ENCODE data around the gene MUC2. TPM values are rescaled to one million over a fixed set of nuclear protein-coding genes. Genes with fewer than 3 reads are reported as not detected.

MUC2 gene
- total and polyA plus RNA-seq, 2 of the 4 experiments (the other 2 are of a cell fraction): not detected

DNA sequence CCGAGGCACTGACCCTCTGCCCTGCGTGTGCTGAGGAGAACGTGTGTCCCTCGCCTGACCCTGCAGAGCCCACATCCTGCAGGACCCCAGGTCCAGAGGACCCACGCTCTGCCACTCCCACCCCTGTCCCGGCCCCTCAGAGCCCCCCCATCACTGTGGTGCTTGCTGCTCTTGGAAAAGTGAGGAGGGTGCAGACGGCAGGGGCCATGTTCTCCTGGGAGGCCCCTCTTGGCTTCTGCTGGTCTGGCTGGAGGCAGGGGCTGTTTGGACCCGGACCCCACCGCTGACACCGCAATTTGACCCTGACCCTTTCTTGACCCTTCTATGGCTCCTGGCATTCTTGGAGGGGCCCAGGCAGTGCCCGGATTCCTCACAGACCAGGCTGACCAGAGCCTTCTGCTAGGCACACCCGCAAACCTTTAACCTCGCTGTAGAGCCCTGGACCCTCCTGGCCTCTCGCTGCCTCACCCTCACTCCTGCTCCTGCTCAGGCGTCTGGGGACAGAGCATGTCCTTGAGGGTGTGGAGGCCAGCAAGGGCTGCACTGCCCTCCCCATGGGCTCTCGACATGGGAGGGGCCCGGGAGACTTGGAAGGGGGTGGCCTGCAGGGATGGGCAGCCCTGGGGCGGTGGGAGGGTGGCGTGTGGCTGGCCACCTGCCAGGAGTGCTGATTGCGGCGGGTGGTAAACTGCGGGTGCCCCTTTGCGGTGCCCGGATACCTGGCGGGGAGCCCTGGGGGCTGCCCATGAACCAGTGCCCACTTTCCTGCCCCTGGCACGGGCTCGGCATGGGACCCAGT is 46.1 kb downstream of the MUC2 start:
- Histone ChIP-seq H3K4ac (ENCODE audit: low read depth, low read length) (no peak overlapping the region), H3K9ac (ENCODE audit: low read depth, low read length) (no peak overlapping the region), H2AK9ac (replicated peaks; ENCODE audit: low read depth, low read length, poor library complexity) (no peak overlapping the region), H4K20me1 (ENCODE audit: insufficient read depth, low read length) (no peaks in the 10 kb centered on the region), H3K27ac (ENCODE audit: insufficient read depth, low read length) (no peak overlapping the region), H2BK20ac (ENCODE audit: low read depth, low read length) (no peak overlapping the region), H3K79me1 (ENCODE audit: low read depth in 1 of 2, low read length in 2 of 2) (no peaks in the 10 kb centered on the region), H2BK5ac (ENCODE audit: low read depth, low read length, poor library complexity, severe bottlenecking) (no peak overlapping the region), H3K18ac (ENCODE audit: low read depth, low read length) (no peak overlapping the region), H3K23ac (ENCODE audit: low read depth, low read length) (no peak overlapping the region), H3K56ac (ENCODE audit: extremely low read depth, insufficient read depth, low read length) (no peak overlapping the region), H4K8ac (ENCODE audit: low read depth in 2 of 2, low read length in 2 of 2) (no peak overlapping the region), H4K5ac (ENCODE audit: low read depth, low read length) (no peak overlapping the region), H3K4me3 (ENCODE audit: insufficient read depth, low read depth, low read length) (no peak overlapping the region), H2AK5ac (ENCODE audit: low read depth, low read length) (no peak overlapping the region), H3K4me1 (ENCODE audit: control insufficient read depth, insufficient read depth, low read length) (no peaks in the 10 kb centered on the region), H3K9me3 (ENCODE audit: control insufficient read depth, insufficient read depth, low read length) (peaks cover 4% of the 10 kb centered on the region), H4K91ac (ENCODE audit: insufficient read depth, low read depth, low read length) (no peak overlapping the region), H2BK120ac (ENCODE audit: low read depth, low read length) (no peak overlapping the region), H2AFZ (replicated peaks; ENCODE audit: low read length, poor library complexity) (no peak overlapping the region), H3K14ac (replicated peaks; ENCODE audit: low read depth, low read length) (no peak overlapping the region), H3K27me3 (ENCODE audit: control insufficient read depth, insufficient read depth, low read length) (peaks cover 27% of the 10 kb centered on the region), H3K36me3 (ENCODE audit: control insufficient read depth, insufficient read depth, low read length) (no peaks in the 10 kb centered on the region), H3K9me1 (ENCODE audit: insufficient read depth, low read length) (no peaks in the 10 kb centered on the region), H2BK15ac (ENCODE audit: low read depth, low read length) (no peak overlapping the region), H3K4me2 (ENCODE audit: low read depth, low read length) (no peak overlapping the region)
- dilution Hi-C loops (cut with HindIII; ENCODE audit: low sequenced_read_pairs, unreplicated experiment) (no loop called here), in situ Hi-C loops (cut with MboI; ENCODE audit: low sequenced_read_pairs) (no loop called here), intact Hi-C loops (cut with micrococcal nuclease) (no loop called here)
- DNase-seq (no peak), ATAC-seq (ENCODE audit: low read depth) (no peak)
- TF ChIP-seq BHLHE40 (IDR thresholded peaks at IDR 0.05; ENCODE audit: low read depth, low read length) (no peak), FOS (IDR thresholded peaks at IDR 0.05; ENCODE audit: low read depth, low read length) (no peak), SMC3 (IDR thresholded peaks at IDR 0.05; ENCODE audit: low read depth, low read length) (no peak), CEBPB (IDR thresholded peaks at IDR 0.05; ENCODE audit: low read depth, low read length) (no peak), NFE2L2 (IDR thresholded peaks at IDR 0.05; ENCODE audit: low read depth, low read length) (no peak), MXI1 (IDR thresholded peaks at IDR 0.05; ENCODE audit: borderline replicate concordance, low read depth, low read length) (no peak), RFX5 (IDR thresholded peaks at IDR 0.05; ENCODE audit: low read depth, low read length) (no peak)
- TF ChIP-seq, protein P1, sequence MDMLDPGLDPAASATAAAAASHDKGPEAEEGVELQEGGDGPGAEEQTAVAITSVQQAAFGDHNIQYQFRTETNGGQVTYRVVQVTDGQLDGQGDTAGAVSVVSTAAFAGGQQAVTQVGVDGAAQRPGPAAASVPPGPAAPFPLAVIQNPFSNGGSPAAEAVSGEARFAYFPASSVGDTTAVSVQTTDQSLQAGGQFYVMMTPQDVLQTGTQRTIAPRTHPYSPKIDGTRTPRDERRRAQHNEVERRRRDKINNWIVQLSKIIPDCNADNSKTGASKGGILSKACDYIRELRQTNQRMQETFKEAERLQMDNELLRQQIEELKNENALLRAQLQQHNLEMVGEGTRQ (IDR thresholded peaks at IDR 0.05; ENCODE audit: low read depth, low read length): no peak
- POLR2A ChIA-PET (ENCODE audit: unreplicated experiment): no interaction called here
- 63% methylated on average over 7 of the region's 27 CpGs; no CpG with 5 or more reads in 1 of the 2 experiments for WGBS, 2 experiments (ENCODE audit: extremely low coverage in 2 of 2, insufficient read length in 1 of 2)
- CTCF ChIA-PET: no interaction called here
- BruUV-seq (replicated peaks): no TSS peak

Measured in IMR-90 (cell line).